Mammary epithelial cell (primary cell): ENCODE results near the gene HBG2.

Experiments
- EZH2 ChIP-seq: IDR thresholded peaks from 2 replicates; pipeline ENCODE4 v1.6.1; 2012; ENCODE audit warnings: low read length, inconsistent platforms, borderline replicate concordance
- TF ChIP-seq, protein P1 (sequence below), 2 donors: IDR thresholded peaks in 1 of 2; conservative IDR thresholded peaks in 1 of 2; 2 replicates each; pipeline ENCODE4 v1.5.1; 2011 to 2012; ENCODE audit warnings: inconsistent platforms in 2 of 2, low read length in 2 of 2, mild to moderate bottlenecking in 2 of 2, control low read depth in 1 of 2, low read depth in 1 of 2; ENCODE audit not compliant: insufficient read depth in 1 of 2; ENCODE audit errors: extremely low read depth in 1 of 2

GRCh38 chr11:5238486-5238885 is 16.1 kb downstream of the HBG2 start:
- no peak for TF ChIP-seq EZH2
- TF ChIP-seq, protein P1, sequence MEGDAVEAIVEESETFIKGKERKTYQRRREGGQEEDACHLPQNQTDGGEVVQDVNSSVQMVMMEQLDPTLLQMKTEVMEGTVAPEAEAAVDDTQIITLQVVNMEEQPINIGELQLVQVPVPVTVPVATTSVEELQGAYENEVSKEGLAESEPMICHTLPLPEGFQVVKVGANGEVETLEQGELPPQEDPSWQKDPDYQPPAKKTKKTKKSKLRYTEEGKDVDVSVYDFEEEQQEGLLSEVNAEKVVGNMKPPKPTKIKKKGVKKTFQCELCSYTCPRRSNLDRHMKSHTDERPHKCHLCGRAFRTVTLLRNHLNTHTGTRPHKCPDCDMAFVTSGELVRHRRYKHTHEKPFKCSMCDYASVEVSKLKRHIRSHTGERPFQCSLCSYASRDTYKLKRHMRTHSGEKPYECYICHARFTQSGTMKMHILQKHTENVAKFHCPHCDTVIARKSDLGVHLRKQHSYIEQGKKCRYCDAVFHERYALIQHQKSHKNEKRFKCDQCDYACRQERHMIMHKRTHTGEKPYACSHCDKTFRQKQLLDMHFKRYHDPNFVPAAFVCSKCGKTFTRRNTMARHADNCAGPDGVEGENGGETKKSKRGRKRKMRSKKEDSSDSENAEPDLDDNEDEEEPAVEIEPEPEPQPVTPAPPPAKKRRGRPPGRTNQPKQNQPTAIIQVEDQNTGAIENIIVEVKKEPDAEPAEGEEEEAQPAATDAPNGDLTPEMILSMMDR (conservative IDR thresholded peaks at IDR 0.05 in 1 of 2, IDR thresholded peaks at IDR 0.05 in 1 of 2; ENCODE audit: extremely low read depth in 1 of 2, insufficient read depth in 1 of 2, low read depth in 1 of 2, low read length in 2 of 2), result no peak
